ENCODE measurements around the gene ARHGEF19. TPM values are rescaled to one million over a fixed set of nuclear protein-coding genes. Genes with fewer than 3 reads are reported as not detected.
"Not testable (repeated sequence)": the region's sequence is repeated elsewhere in the genome, so short reads cannot be mapped to it uniquely, and the experiment has no call there.

Gene ARHGEF19
- total and polyA plus RNA-seq, 2 experiments from 2014 or later = 8.6 to 14.2 TPM

GRCh38 chr1:16246961-16247360, 34.5 kb upstream of the ARHGEF19 start:
- TF ChIP-seq EZH2phosphoT487 (IDR thresholded peaks at IDR 0.05; ENCODE audit: insufficient read depth, low read depth) = no peak
- Histone ChIP-seq H3F3A (ENCODE audit: insufficient read depth) (peaks cover 19% of the 10 kb centered on the region; the same call in 1 of the 2 replicates), H3K79me2 (ENCODE audit: insufficient read depth) (peaks cover 12% of the 10 kb centered on the region; the same call in 1 of the 2 replicates), H3K9me2 (ENCODE audit: insufficient read depth) (no peaks in the 10 kb centered on the region), H3K4me1 (ENCODE audit: insufficient read depth) (peaks cover 31% of the 10 kb centered on the region), H3K9ac (no peak overlapping the region), H3K4me3 (no peak overlapping the region), H2AFZ (no peak overlapping the region), H3K27ac (no peak overlapping the region), H3K36me3 (ENCODE audit: low read depth) (peaks cover 7% of the 10 kb centered on the region; the same call in 1 of the 2 replicates), H3K4me2 (ENCODE audit: unreplicated experiment) (no peak overlapping the region), H4K20me1 (ENCODE audit: insufficient read depth) (no peaks in the 10 kb centered on the region), H3K9me3 (ENCODE audit: low read depth) (no peaks in the 10 kb centered on the region), H3K27me3 (replicated peaks; ENCODE audit: insufficient read depth) (no peaks in the 10 kb centered on the region)
- WGBS, 2 experiments (ENCODE audit: low coverage in 1 of 2, low lambda C conversion rate in 2 of 2, missing lambda C conversion rate in 2 of 2) = 78 to 80% methylated on average over 5 of the region's 5 CpGs
- no peak for DNase-seq
- in situ Hi-C loops (cut with MboI) = loop anchor here (10.0 kb wide), 1 partner anchor 162 kb away; no protein-coding TSS in a partner anchor

- H3K4me2 ChIP-seq (ENCODE audit: unreplicated experiment); H3K4me3 ChIP-seq; DNase-seq; H2AFZ ChIP-seq; H4K20me1 ChIP-seq (ENCODE audit: insufficient read depth); H3K9me2 ChIP-seq (ENCODE audit: insufficient read depth); H3K36me3 ChIP-seq (ENCODE audit: low read depth); H3K27ac ChIP-seq; H3K9ac ChIP-seq; H3K9me3 ChIP-seq (ENCODE audit: low read depth); H3K27me3 ChIP-seq (replicated peaks; ENCODE audit: insufficient read depth): not testable (repeated sequence)
- Histone ChIP-seq H3K79me2 (ENCODE audit: insufficient read depth) (peaks cover 12% of the 10 kb centered on the region; the same call in 1 of the 2 replicates), H3F3A (ENCODE audit: insufficient read depth) (peaks cover 19% of the 10 kb centered on the region; the same call in 1 of the 2 replicates), H3K4me1 (ENCODE audit: insufficient read depth) (peaks cover 31% of the 10 kb centered on the region)
- in situ Hi-C loops (cut with MboI) = loop anchor here (10.0 kb wide), 1 partner anchor 161 kb away; no protein-coding TSS in a partner anchor
- WGBS, 2 experiments (ENCODE audit: low coverage in 1 of 2, low lambda C conversion rate in 2 of 2, missing lambda C conversion rate in 2 of 2) = 100% methylated on average over 1 of the region's 1 CpG
Observed at GRCh38 chr1:16246239-16246638, 33.8 kb upstream of the ARHGEF19 start.

GRCh38 chr1:16245476-16246196, 33.2 kb upstream of the ARHGEF19 start:
- in situ Hi-C loops (cut with MboI) = loop anchor here (10.0 kb wide), 1 partner anchor 161 kb away; no protein-coding TSS in a partner anchor
- Histone ChIP-seq H3K27me3 (replicated peaks; ENCODE audit: insufficient read depth) (no peaks in the 10 kb centered on the region), H3K9ac (no peak overlapping the region), H3K9me2 (ENCODE audit: insufficient read depth) (no peaks in the 10 kb centered on the region), H2AFZ (no peak overlapping the region), H3K36me3 (ENCODE audit: low read depth) (peaks cover 7% of the 10 kb centered on the region; the same call in 1 of the 2 replicates), H3K9me3 (ENCODE audit: low read depth) (no peaks in the 10 kb centered on the region), H3K4me3 (no peak overlapping the region), H3K4me1 (ENCODE audit: insufficient read depth) (peaks cover 29% of the 10 kb centered on the region), H4K20me1 (ENCODE audit: insufficient read depth) (no peaks in the 10 kb centered on the region), H3K27ac (no peak overlapping the region), H3K79me2 (ENCODE audit: insufficient read depth) (peaks cover 12% of the 10 kb centered on the region; the same call in 1 of the 2 replicates), H3F3A (ENCODE audit: insufficient read depth) (peaks cover 19% of the 10 kb centered on the region; the same call in 1 of the 2 replicates), H3K4me2 (ENCODE audit: unreplicated experiment) (no peak overlapping the region)
- no peak for TF ChIP-seq EZH2 (IDR thresholded peaks at IDR 0.05; ENCODE audit: insufficient read depth, poor library complexity, severe bottlenecking)
- TF ChIP-seq EZH2phosphoT487 (IDR thresholded peaks at IDR 0.05; ENCODE audit: insufficient read depth, low read depth) = no peak
- DNase-seq = no peak
- 89 to 91% methylated on average over 9 of the region's 9 CpGs for WGBS, 2 experiments (ENCODE audit: low coverage in 1 of 2, low lambda C conversion rate in 2 of 2, missing lambda C conversion rate in 2 of 2)

- H3K9me3 ChIP-seq (ENCODE audit: low read depth) = no peaks in the 10 kb centered on the region
- no peaks in the 10 kb centered on the region for H4K20me1 ChIP-seq (ENCODE audit: insufficient read depth)
- H3K9ac ChIP-seq = no peak overlapping the region
- peaks cover 7% of the 10 kb centered on the region; the same call in 1 of the 2 replicates for H3K36me3 ChIP-seq (ENCODE audit: low read depth)
- in situ Hi-C loops (cut with MboI) = loop anchor here (10.0 kb wide), 1 partner anchor 160 kb away; no protein-coding TSS in a partner anchor
- WGBS, 2 experiments (ENCODE audit: low coverage in 1 of 2, low lambda C conversion rate in 2 of 2, missing lambda C conversion rate in 2 of 2) = 58 to 59% methylated on average over 8 of the region's 8 CpGs
- TF ChIP-seq EZH2 (IDR thresholded peaks at IDR 0.05; ENCODE audit: insufficient read depth, poor library complexity, severe bottlenecking) = no peak
- TF ChIP-seq EZH2phosphoT487 (IDR thresholded peaks at IDR 0.05; ENCODE audit: insufficient read depth, low read depth) = no peak
- DNase-seq = no peak
- no peak overlapping the region for H3K4me3 ChIP-seq
- H3K79me2 ChIP-seq (ENCODE audit: insufficient read depth) = peaks cover 12% of the 10 kb centered on the region; the same call in 1 of the 2 replicates
- H3K27me3 ChIP-seq (replicated peaks; ENCODE audit: insufficient read depth) = no peaks in the 10 kb centered on the region
- peaks cover 16% of the 10 kb centered on the region; the same call in 1 of the 2 replicates for H3F3A ChIP-seq (ENCODE audit: insufficient read depth)
- H3K27ac ChIP-seq = no peak overlapping the region
- H3K4me2 ChIP-seq (ENCODE audit: unreplicated experiment) = no peak overlapping the region
- H3K9me2 ChIP-seq (ENCODE audit: insufficient read depth) = no peaks in the 10 kb centered on the region
- peaks cover 21% of the 10 kb centered on the region for H3K4me1 ChIP-seq (ENCODE audit: insufficient read depth)
- H2AFZ ChIP-seq = no peak overlapping the region
Observed at GRCh38 chr1:16244650-16245285, 32.3 kb upstream of the ARHGEF19 start.

All from GM23248 (cell line).